COLO668 (cell line): ENCODE data around the gene RAD23A.
A peak's percentile ranks its signal among the peaks of the same experiment; 100 is the strongest.
"Not testable (repeated sequence)": the region's sequence is repeated elsewhere in the genome, so short reads cannot be mapped to it uniquely, and the experiment has no call there.

Source experiments
- DNase-seq: peaks from one replicate; lab custom pipeline; 2025; ENCODE audit not compliant: unreplicated experiment; lab: John Stamatoyannopoulos, UW

The RAD23A gene

GRCh38 chr19:12937927-12938778 is 7.5 kb upstream of the RAD23A start, which contains the start of gene CALR:
TSS of gene CALR (plus strand) at chr19:12938609. CDS start at chr19:12938680, 71 bp downstream.
- peak; percentile 98 for DNase-seq

GRCh38 chr19:12938779-12939601 is 6.7 kb upstream of the RAD23A start:
- peak; percentile 54 for DNase-seq

- DNase-seq, result no peak
These were observed 5.7 kb upstream of the RAD23A start for GRCh38 chr19:12939975-12940423.

- no peak for DNase-seq
These were observed 4.8 kb upstream of the RAD23A start for GRCh38 chr19:12940897-12941296.

- DNase-seq, result no peak
These were observed 2.1 kb upstream of the RAD23A start for GRCh38 chr19:12943437-12944044.

- no peak for DNase-seq
These were observed 1.5 kb upstream of the RAD23A start for GRCh38 chr19:12944104-12944674.

GRCh38 chr19:12946092-12946721 is 545 bp downstream of the RAD23A start:
- DNase-seq, result peak; percentile 88

GRCh38 chr19:12946731-12947496 is 1.3 kb downstream of the RAD23A start:
- peak; percentile 14 for DNase-seq

- DNase-seq, result no peak
These were observed 2.3 kb downstream of the RAD23A start for GRCh38 chr19:12947702-12948611.

GRCh38 chr19:12948612-12949362 is 3.1 kb downstream of the RAD23A start:
- no peak for DNase-seq

- no peak for DNase-seq
These were observed 4.0 kb downstream of the RAD23A start for GRCh38 chr19:12949363-12950283.

- not testable (repeated sequence) for DNase-seq
These were observed 6.4 kb downstream of the RAD23A start for GRCh38 chr19:12952050-12952449.

- no peak for DNase-seq
These were observed 7.0 kb downstream of the RAD23A start for GRCh38 chr19:12952488-12953137.

- no peak for DNase-seq
These were observed 7.6 kb downstream of the RAD23A start for GRCh38 chr19:12953138-12953798.

- DNase-seq, result no peak
These were observed 8.3 kb downstream of the RAD23A start for GRCh38 chr19:12953799-12954611.
